GM18507 (cell line): ENCODE data around the gene TRIM75.
"Not testable (repeated sequence)": the region's sequence is repeated elsewhere in the genome, so short reads cannot be mapped to it uniquely, and the experiment has no call there.

Experiments
- DNase-seq: peaks from one replicate; pipeline ENCODE4 v3.0.0; 2011; ENCODE audit warnings: low read depth; ENCODE audit not compliant: insufficient read length; ENCODE audit errors: extremely low spot score
- FAIRE-seq: peaks from 2 replicates; lab custom pipeline; 2011; peaks lifted over from hg19 to GRCh38; lab: Jason Lieb, UNC

The TRIM75 gene

GRCh38 chr4:165070560-165070959 lies 16.9 kb downstream of the TRIM75 start:
- no peak for DNase-seq

GRCh38 chr4:165073346-165073745 lies 19.7 kb downstream of the TRIM75 start:
- not testable (repeated sequence) for DNase-seq, FAIRE-seq

More at GRCh38 chr4:165070560-165070959, 16.9 kb downstream of the TRIM75 start:
- no peak for FAIRE-seq

GRCh38 chr4:165077034-165077578 lies 23.4 kb downstream of the TRIM75 start:
- DNase-seq (no peak), FAIRE-seq (no peak)

- DNase-seq: no peak
- FAIRE-seq: no peak
Measured at GRCh38 chr4:165079476-165079875, 25.8 kb downstream of the TRIM75 start.

- FAIRE-seq, DNase-seq: not testable (repeated sequence)
Measured at GRCh38 chr4:165084787-165085186, 31.1 kb downstream of the TRIM75 start.

GRCh38 chr4:165085946-165086345 lies 32.3 kb downstream of the TRIM75 start:
- FAIRE-seq (no peak), DNase-seq (no peak)

- FAIRE-seq (no peak), DNase-seq (no peak)
Measured at GRCh38 chr4:165088366-165088765, 34.7 kb downstream of the TRIM75 start.

GRCh38 chr4:165092187-165092586 lies 38.5 kb downstream of the TRIM75 start:
- FAIRE-seq, DNase-seq: not testable (repeated sequence)

- no peak for FAIRE-seq
Measured at GRCh38 chr4:165094873-165095272, 41.2 kb downstream of the TRIM75 start.

GRCh38 chr4:165095291-165095690 lies 41.6 kb downstream of the TRIM75 start:
- DNase-seq (no peak), FAIRE-seq (no peak)

More at GRCh38 chr4:165094873-165095272, 41.2 kb downstream of the TRIM75 start:
- no peak for DNase-seq

- FAIRE-seq: peak; percentile 45
- DNase-seq: no peak
Measured at GRCh38 chr4:165096776-165097175, 43.1 kb downstream of the TRIM75 start.

GRCh38 chr4:165101641-165102040 lies 48.0 kb downstream of the TRIM75 start:
- DNase-seq (no peak), FAIRE-seq (no peak)

- FAIRE-seq: no peak
Measured at GRCh38 chr4:165106518-165106917, 52.9 kb downstream of the TRIM75 start.

More at GRCh38 chr4:165106518-165106917, 52.9 kb downstream of the TRIM75 start:
- DNase-seq: no peak
